GM21825 (cell line): ENCODE measurements around the gene REXO4.
"Not testable (repeated sequence)": the region's sequence is repeated elsewhere in the genome, so short reads cannot be mapped to it uniquely, and the experiment has no call there.

Experiments
- ATAC-seq: cut with Tn5 transposase; IDR thresholded peaks from one replicate; pipeline ENCODE4 v1.9.1; 2021; ENCODE audit warnings: mild to moderate bottlenecking, moderate library complexity; ENCODE audit not compliant: unreplicated experiment

Gene REXO4

GRCh38 chr9:133451865-133452264, 34.1 kb upstream of the REXO4 start:
- not testable (repeated sequence) for ATAC-seq

- no peak for ATAC-seq
These were observed 31.9 kb upstream of the REXO4 start for GRCh38 chr9:133449760-133450159.

- ATAC-seq = no peak
These were observed 30.7 kb upstream of the REXO4 start for GRCh38 chr9:133448487-133448972.

GRCh38 chr9:133445293-133445969, 27.6 kb upstream of the REXO4 start:
- no peak for ATAC-seq

- no peak for ATAC-seq
These were observed 26.2 kb upstream of the REXO4 start for GRCh38 chr9:133443982-133444381.

- ATAC-seq = no peak
These were observed 25.4 kb upstream of the REXO4 start for GRCh38 chr9:133443248-133443647.

DNA sequence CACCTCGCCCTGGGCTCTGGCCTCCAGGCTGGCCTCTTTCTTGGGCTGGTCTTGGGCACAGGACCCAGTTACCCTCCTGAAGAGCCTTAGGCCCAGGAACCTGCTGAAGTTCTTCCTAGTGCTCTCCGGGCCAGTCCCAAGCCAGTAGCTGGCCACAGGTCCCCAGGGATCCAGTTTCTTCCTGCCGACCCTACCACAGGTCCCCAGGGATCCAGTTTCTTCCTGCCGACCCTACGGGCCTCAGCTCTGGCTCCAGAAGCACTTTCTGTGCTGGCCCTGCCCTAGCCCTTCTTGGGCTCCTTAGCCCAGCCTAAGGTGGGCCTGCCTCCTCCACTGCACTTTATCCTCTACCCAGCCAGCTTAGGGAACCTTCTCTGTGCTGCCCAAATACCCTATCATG, 23.8 kb upstream of the REXO4 start:
- ATAC-seq = no peak

GRCh38 chr9:133440874-133441273, 23.1 kb upstream of the REXO4 start:
- ATAC-seq = no peak

DNA sequence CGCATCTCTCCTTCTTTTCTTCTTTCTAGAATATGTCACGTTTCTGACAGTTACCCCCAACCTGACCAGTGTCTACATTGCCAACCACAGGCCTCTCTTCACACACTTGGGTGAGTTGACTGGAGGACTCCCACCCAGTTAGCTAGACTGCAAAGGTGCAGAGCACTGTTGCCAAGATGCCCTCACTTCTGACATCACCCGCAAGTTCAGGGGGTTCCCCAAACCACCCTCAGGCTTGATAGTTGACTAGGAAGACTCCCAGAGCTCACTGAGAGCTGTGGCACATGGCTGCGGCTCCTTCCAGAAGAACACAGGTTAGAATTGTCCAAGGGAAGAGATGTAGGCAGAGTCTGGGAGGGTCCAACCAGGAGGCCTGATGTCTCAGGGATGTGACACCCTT, 21.5 kb upstream of the REXO4 start:
- ATAC-seq = no peak

DNA sequence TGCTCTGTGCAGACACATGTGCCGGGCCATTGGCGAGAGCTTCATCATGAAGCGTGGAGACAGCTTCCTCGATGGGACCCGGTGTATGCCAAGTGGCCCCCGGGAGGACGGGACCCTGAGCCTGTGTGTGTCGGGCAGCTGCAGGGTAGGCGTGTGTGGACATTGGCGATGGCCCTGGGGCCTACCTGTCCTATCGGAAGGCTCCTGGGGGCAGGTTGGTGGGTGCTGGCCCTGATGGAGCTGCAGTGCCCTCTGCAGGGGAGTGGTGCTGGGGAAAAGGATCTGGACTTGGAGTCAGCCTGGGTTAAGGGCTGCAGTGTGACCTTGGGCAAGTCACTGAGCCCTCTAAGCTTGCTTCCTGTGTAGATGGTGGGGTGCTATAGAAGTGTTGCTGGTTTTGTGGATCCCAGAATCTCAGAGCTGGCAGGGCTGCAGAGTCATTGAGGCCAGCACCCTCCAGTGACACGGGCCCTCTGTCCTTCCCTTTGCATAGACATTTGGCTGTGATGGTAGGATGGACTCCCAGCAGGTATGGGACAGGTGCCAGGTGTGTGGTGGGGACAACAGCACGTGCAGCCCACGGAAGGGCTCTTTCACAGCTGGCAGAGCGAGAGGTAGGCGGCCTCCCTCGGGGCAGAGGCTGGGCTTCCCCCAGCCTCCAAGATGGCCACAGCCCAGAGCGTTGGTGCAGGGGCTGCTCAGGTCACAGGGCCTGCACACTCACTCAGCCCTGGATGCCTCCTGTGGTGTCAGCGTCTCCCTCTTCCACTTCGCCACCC, 20.1 kb upstream of the REXO4 start:
- ATAC-seq = no peak

DNA sequence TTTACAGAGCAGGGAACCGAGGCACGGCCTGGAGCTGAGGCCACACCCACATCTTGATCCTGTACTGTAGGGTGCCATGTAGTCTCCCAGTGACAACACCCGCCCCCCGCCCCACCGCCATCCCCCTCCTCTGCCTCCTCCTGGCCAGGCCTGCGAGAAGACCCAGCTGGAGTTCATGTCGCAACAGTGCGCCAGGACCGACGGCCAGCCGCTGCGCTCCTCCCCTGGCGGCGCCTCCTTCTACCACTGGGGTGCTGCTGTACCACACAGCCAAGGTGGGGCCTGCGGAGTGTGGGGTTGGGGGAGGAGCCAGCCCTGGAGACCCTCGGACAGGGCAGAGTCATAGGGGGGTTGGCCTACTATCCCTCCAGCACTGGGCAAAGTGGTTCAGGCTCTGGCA, 18.9 kb upstream of the REXO4 start:
- no peak for ATAC-seq

DNA sequence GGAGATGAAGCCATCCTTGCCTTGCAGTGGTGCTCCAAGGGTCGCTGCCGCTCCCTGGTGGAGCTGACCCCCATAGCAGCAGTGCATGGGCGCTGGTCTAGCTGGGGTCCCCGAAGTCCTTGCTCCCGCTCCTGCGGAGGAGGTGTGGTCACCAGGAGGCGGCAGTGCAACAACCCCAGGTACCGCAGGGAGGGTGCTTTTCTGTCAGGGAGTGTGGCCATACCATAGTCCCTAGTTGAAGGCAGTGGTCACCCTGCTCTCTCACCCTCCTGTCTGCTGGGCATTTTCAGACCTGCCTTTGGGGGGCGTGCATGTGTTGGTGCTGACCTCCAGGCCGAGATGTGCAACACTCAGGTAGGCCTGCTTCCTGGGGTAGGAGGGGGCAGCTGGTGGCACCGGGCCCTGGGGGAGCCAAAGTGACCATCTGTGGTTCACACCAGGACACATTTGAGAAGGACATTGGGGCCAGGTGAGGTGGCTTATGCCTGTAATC, 15.6 kb upstream of the REXO4 start:
- ATAC-seq = no peak

DNA sequence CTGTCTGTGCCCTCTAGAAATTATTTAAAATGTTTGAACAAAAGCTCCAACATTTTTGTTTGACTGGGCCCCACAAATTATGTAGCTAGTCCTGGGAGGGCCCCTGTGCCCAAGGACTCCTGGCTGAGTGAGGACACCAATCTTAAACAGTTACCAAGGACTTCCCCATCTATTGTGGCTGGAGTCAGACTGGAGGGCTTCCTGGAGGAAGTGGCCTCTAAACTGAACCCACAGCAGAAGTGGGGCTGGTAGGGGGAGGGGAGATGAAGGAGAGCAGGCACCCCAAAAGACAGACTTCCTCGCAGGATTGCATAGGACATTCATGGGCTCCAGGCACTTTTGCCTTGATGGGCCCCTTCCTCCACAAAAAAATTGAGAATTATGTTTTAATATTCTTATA, 12.4 kb upstream of the REXO4 start:
- ATAC-seq = no peak

GRCh38 chr9:133429641-133430161, 11.9 kb upstream of the REXO4 start:
- ATAC-seq = no peak

GRCh38 chr9:133429214-133429613, 11.4 kb upstream of the REXO4 start:
- ATAC-seq = no peak

GRCh38 chr9:133428617-133429101, 10.8 kb upstream of the REXO4 start:
- ATAC-seq = no peak

DNA sequence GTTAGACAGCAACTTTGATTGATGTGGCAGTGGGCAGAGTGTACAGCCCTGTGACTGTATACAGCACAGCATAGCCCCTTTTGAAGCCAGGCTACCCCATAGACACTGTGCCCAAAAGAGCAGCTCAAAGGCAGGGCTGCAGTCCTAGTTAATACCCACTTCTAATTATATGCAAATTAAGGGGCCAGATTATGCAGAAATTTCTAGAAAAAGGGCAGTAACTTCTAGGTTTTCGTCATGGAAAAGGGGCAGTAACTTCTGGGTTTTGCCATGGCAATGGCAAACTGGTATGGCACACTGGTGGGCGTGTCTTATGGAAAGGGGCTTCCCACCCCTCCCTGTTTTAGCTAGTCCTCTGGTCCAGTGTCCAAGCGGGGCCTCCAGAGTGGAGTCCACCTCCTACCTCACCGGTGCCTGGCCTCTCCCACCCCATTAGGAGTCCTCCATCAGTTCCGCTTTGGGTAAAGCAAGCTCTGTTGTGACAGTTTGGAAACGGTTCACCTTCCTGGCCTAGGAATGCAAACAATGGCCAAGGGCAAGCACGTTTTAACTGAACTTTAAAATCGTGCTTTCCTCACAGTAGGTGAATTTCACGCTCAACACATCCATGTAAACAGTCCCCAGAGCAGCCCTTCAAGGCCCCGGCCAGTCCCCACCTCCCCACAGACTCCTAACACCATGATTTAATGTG, 10.0 kb upstream of the REXO4 start:
- ATAC-seq = no peak

DNA sequence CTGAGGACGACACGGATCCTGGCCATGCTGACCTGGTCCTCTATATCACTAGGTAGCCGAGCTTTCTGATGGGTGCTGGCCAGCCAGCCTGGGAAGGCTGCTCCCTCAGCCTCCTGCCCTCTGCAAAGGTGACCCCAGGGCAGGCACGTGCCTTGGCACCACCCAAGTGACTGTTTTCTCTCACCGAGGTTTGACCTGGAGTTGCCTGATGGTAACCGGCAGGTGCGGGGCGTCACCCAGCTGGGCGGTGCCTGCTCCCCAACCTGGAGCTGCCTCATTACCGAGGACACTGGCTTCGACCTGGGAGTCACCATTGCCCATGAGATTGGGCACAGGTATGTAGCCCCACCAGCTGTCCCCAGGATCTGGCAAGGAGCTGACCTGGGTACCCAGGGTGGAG, 8.2 kb upstream of the REXO4 start:
- no peak for ATAC-seq

DNA sequence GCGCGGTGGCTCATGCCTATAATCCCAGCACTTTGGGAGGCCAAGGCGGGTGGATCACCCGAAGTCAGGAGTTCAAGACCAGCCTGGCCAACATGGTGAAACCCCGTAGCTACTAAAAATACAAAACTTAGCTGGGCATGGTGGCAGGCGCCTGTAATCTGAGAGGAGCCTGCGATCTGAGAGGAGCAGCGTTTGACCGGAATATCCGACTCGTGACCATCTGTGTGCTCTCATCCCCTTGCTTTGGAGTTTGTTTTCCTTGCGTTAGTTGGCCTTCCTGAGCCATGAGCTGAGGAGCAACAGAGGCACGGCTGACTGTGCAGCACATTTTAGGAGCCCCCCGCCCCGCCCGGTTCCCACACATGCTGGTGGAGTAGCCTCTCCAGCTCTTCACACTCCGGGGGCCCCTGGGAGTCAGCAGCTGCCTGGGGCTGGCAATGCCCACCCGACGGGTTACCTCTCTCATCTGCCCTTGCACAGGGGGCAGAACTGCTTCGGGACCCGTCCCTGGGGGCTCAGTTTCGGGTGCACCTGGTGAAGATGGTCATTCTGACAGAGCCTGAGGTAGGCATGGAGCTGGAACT, 7.3 kb upstream of the REXO4 start:
- ATAC-seq = no peak

DNA sequence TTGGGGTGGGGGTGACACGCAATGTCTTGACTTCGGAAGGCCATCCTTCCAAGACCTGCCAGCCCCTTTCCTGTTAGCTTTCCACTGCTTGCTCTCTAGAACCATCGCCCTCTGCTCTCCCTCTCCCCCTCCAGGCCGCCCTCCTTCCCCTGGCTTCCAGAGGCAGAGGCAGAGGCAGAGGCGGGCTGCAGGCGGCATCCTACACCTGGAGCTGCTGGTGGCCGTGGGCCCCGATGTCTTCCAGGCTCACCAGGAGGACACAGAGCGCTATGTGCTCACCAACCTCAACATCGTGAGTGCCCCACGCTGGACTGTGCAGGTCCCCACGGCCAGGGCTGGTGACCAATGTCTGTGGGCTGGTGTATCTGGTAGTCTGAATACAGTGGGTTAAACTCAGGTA, 6.4 kb upstream of the REXO4 start:
- no peak for ATAC-seq

- no peak for ATAC-seq
These were observed 5.4 kb upstream of the REXO4 start for GRCh38 chr9:133423216-133423615.
